Renal cortical epithelial cell (primary cell): Measurements from ENCODE around the gene PICALM. TPM values are rescaled to one million over a fixed set of nuclear protein-coding genes. Genes with fewer than 3 reads are reported as not detected.
"Not testable (repeated sequence)": the region's sequence is repeated elsewhere in the genome, so short reads cannot be mapped to it uniquely, and the experiment has no call there.

ENCODE experiments used
- DNase-seq: peaks from one replicate; pipeline ENCODE4 v3.0.0-alpha.2; 2011; ENCODE audit warnings: low read depth
- total RNA-seq: library from RNA; depleted of rRNA; stranded (reverse); fragments of >200 nt; gene quantifications from 2 replicates; pipeline ENCODE4 v1.2.3, GENCODE V29; 2014

The PICALM gene
- total RNA-seq, 1 donor from 2014 or later: 580 TPM

- DNase-seq: no peak
These were observed 129.5 kb downstream of the PICALM start for GRCh38 chr11:85939099-85940015.

- DNase-seq: no peak
These were observed 131.0 kb downstream of the PICALM start for GRCh38 chr11:85937835-85938234.

GRCh38 chr11:85935751-85936150 is 133.1 kb downstream of the PICALM start:
- DNase-seq: no peak

- no peak for DNase-seq
These were observed 134.2 kb downstream of the PICALM start for GRCh38 chr11:85934596-85935169.

GRCh38 chr11:85930879-85931366 is 138.0 kb downstream of the PICALM start:
- peak; percentile 90 for DNase-seq

GRCh38 chr11:85926653-85927214 is 142.2 kb downstream of the PICALM start:
- DNase-seq: not testable (repeated sequence)

- peak; percentile 23 for DNase-seq
These were observed 145.4 kb downstream of the PICALM start for GRCh38 chr11:85923455-85923854.

- DNase-seq: no peak
These were observed 146.5 kb downstream of the PICALM start for GRCh38 chr11:85922367-85922766.

- DNase-seq: no peak
These were observed 149.7 kb downstream of the PICALM start for GRCh38 chr11:85918910-85919794.

GRCh38 chr11:85914425-85914824 is 154.5 kb downstream of the PICALM start:
- no peak for DNase-seq

GRCh38 chr11:85913513-85913912 is 155.4 kb downstream of the PICALM start:
- no peak for DNase-seq

- no peak for DNase-seq
These were observed 156.5 kb downstream of the PICALM start for GRCh38 chr11:85912414-85912813.

Other genes starting within 250 kb of the PICALM start
- not detected in 2 replicates for gene CCDC83, start 213.7 kb downstream of the PICALM start, total RNA-seq
- 18.6 and 29.6 TPM in 2 replicates for gene EED, start 175.7 kb upstream of the PICALM start, total RNA-seq
- gene HIKESHI, start 233.2 kb upstream of the PICALM start, total RNA-seq: 27.5 and 77.1 TPM in 2 replicates